Measurements from ENCODE around the gene C16orf82. TPM values are rescaled to one million over a fixed set of nuclear protein-coding genes. Genes with fewer than 3 reads are reported as not detected.
A peak's percentile ranks its signal among the peaks of the same experiment; 100 is the strongest.

Gene C16orf82
- total RNA-seq, 1 donor from 2014 or later, result not detected

DNA sequence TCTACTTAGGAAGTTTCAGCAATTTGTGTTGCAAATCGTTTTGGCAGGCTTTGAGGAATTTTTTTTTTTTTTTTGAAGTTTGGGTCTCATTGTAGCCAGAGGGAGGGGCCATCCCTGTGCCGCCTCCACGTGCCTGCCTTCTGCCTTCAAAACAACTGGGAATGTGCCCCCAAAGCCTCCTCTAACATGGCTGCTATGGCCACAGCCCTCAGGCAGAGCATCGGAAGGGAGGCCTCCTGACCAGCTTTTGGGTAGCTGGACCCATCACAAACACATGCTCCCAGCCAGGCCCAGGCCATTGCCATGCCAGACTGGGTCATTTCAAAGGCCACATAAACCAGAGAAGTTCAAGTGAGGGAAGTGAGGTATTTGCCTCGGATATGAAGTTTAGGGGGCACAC lies 21.5 kb downstream of the C16orf82 start:
- no peak for DNase-seq (ENCODE audit: low spot score)

DNA sequence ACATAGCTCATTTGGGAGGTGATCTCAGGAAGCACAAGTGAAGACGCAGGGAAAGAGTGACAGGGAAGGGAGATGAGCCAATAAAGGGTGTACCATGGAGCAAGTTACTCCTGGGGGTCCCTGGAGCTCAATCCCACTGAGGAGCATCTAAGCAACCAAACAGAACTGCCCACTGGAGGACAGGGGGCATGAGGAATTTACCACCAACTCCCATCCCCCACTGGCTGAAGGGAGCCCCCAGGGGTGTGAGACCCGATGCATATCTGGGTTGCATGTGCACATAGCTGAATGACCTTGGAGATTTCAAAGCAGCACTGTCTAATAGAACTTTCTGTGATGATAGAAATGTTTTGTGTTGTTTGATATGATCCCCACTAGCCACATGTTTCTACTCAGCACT lies 29.6 kb downstream of the C16orf82 start:
- no peak for DNase-seq (ENCODE audit: low spot score)

DNA sequence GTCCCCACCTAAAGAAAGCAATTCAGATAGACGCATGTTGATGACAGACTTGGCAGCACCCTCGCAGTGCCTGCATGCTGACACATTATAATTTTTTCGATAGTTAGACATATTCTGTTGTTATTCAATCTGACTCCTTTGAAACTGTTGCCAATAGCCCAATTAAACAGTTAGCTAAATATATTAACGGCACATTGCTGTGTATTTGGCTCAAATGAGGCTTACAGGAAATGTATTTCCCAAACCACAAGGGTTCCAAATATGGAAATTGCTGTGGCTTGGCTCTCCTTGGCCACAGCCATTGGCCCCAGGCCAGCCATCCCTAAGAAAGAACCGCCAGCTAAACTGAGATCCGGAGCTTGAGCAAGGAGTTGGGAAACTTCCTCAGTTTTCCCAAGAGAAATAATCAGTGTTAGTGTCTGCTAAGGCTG lies 31.1 kb downstream of the C16orf82 start:
- no peak for DNase-seq (ENCODE audit: low spot score)

DNA sequence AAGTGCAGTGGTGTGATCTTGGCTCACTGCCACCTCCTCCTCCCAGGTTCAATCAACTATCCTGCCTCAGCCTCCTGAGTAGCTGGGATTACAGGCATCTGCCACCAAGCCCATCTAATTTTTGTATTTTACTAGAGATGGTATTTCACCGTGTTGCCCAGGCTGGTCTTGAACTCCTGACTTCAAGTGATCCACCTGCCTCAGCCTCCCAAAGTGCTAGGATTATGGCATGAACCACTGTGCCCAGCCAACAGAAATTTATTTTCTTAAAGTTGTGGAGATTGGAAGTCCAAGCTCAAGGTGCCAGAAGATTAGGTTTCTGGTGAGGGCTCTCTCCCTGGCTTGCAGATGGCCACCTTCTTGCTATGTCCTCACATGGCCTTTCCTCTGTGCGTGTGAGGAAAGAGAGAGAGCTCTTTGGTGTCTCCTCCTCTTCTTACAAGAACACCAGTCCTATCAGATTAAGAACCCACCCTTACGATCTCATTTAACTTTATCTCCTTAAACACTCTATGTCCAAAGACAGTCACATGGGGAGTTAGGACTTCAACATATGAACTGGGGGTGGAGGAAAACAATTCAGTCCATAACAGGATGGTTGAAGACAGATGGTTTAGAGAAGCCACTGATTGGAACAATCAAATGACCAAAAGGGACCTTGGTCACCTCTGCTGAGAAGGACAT lies 31.8 kb downstream of the C16orf82 start:
- DNase-seq (ENCODE audit: low spot score), result no peak

DNA sequence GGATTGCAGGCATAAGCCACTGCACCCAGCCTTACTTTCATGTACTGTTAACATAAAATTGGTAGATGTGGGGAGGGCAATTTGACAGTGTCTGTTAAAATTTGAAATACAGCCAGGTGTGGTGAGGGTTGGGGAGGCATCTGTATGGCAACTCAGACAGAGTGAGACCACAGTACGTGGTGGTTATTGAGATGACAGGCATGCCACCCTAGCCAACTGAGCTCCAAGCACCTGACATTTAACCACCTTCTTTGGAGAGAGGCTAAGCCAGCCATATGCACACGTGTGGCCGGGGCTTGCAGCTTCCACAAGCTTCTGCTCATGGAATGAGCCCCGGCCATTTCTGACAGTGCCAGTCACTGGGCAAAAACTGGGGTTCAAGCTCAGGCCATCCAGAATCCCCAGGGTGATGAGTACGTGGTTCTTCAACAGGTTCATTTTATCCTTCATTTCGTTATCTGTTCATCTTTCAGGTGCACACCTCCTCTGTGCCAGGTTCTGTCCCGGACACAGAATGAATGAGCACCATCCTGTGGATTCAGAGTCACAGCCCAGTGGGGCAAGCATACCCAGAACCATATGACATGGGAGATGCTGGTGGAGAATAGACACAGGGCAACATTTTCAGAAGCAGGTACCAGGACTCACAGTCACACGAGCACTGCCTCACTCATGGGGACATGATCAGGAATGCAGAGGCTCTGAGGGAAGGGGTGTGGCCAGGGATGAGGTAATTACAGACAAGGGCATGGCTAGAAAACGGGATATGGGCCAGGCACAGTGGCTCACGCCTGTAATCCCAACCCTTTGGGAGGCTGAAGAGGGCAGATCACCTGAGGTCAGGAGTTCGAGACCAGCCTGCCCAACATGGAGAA lies 36.2 kb downstream of the C16orf82 start:
- no peak for DNase-seq (ENCODE audit: low spot score)

DNA sequence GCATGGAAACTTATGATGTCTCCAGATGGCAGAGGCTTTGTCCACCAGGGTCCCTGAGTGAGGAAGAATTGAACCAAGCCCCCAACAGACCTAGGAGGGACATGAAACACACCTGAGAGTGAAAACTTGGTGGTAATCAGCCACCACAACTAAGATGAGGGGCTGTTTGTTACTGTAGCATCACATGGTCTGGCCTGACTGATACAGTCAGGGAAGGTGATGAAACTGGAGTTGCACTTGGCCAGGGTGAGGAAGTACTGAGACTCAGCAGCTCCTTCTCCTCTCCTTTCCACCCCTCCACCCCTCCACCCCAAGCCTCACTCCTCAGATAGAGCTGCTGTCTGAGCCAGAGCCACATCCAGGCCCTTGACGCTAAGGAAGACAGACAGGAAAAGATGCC lies 37.2 kb downstream of the C16orf82 start:
- no peak for DNase-seq (ENCODE audit: low spot score)

DNA sequence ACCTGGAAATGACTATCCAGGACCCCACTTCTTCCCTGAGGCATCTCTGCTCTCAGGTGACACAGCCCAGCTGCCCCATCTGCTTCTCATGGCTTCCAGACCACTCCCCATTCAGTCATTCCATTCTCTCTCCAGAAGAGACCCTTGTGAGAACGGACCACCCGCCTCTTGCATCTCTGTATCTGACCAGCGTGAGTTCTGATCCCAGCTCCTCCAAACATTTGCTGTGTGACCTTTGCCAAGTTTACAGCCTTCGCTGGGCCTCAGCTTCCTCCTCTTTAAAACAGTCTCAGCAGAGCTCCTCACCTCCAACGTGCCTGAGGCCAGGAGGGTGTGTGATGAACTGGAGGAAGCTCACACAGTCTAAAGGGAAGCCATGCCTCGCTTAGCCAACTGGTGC lies 39.6 kb downstream of the C16orf82 start:
- no peak for DNase-seq (ENCODE audit: low spot score)

DNA sequence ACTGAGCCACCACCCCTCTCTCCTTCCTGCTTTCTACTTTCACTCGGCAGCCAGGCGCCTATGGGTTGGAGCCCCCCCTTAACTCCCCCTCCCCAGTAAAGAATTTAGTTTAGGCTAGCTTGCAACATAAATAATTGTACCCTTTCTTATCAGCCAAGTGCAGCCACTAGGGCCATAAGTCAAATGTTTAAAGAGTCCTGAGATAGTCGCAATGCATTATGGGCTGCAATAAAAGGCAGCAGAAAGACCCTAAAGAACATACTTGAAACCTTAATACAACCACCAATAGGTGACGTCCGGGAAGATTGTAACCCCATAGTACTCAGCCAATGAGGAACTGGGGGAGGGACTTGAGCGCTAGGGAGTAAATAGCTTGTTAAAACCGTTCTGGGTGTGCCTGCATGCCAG lies 40.5 kb downstream of the C16orf82 start:
- no peak for DNase-seq (ENCODE audit: low spot score)

DNA sequence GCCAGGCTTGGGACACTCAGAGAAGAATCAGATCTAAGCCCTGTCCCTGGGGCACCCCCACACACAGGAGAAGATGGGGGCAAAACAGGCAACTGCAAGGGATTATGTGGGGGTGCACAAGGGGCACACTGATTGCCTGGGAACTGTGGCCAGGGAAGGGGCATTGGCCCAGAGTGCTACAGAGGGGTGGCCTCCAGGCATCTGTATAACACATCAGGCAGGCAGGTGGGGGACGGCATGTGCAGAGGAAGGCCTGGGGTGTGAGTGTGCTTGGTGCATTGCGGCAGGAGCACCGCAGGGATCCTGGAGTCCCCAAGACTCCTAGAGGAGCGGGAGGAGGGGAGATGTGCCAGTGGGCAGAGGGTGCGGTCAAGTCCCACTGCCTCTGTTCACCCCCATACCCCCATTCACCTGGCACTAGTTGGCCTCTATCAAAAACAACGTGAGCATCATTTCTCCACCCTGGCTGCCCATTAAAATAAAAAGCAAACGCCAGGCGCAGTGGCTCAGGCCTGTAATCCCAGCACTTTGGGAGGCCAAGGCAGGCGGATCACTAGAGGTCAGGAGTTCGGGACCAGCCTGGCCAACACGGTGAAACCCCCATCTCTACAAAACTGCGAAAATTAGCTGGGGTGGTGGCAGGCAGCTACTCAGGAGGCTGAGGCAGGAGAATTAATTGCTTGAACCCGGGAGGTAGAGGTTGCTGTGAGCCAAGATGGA lies 41.5 kb downstream of the C16orf82 start:
- DNase-seq (ENCODE audit: low spot score), result no peak

DNA sequence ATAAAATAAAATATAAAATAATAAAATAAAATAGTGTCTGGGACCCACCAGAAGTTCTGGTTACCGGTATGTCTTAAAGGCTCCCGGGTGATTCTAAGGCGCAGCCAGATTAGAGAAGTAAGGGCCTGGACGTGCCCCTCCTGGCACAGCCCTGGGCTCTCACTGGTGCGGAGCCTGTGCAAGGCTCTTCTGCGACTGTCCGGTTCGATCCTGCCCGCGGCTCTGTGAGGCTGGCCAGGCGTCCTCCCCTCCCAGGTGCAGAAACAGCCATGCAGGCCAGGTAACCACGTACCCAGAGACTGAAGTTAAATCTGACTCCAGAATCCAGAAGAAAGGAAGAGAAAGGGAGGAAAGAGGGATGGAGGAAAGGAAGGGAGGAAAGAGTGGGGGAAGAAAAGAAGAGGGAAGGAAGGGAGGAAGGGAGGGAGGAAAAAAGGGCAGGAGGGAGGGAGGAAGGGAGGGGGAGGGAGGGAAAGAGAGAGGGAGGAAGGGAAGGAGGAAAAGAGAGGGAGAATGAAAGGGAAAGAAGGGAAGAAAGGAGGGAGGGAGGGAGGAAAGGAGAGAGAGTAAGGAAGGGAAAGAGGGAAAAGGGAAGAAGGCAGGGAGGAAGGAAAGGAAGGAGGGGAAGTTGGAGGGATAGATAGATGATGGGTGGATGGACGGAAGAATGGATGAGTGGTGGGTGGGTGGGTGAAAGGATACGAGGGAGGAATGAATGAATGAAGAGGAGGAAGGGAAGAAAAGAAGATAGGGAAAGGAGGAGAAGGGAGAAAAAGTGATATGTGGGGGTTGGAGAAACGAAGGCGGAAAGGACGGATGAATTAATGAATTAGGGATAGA lies 42.3 kb downstream of the C16orf82 start:
- no peak for DNase-seq (ENCODE audit: low spot score)

DNA sequence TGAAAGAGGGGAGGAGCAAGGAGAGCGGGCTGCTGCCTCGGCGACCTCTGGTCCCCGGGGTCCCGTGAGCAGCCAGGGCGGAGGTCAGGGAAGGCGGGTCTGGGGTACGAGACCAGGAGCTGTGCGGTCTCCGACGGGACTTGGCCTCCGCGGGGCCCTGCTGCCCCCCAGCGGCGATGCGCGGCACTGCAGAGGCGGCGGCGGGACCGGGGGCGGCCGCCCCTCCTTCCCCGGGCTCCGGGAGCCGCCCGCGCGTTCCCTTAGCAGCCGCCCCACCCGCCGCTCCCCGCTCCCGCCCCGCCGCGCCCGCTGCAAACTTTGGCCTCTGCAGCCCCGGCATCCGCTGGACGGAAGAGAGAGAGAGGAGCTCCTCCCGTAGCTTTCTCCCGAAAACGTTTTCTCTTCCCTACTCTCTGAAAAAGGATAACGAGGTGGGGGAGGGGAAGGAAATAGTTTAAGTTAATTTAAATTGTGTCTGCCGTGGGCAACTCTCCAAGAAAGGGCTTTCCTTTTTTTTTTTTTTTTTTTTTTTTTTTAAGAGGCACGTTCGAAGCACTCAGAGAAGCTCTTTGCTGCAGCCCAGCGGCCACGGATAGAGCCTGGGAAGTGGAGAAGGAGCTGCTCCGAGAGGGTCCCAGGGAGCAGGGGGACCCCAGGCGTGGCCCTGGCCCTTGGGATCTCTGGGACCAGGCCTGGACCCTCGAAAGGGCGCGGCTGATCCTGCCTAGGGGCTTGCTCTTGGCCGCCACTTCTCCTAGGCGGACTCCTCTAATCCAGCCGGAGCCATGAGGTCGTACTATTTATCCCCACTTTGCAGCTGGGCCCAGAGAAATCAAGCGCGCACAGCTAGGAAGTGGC lies 43.2 kb downstream of the C16orf82 start:
- peak; percentile 77 for DNase-seq (ENCODE audit: low spot score)

DNA sequence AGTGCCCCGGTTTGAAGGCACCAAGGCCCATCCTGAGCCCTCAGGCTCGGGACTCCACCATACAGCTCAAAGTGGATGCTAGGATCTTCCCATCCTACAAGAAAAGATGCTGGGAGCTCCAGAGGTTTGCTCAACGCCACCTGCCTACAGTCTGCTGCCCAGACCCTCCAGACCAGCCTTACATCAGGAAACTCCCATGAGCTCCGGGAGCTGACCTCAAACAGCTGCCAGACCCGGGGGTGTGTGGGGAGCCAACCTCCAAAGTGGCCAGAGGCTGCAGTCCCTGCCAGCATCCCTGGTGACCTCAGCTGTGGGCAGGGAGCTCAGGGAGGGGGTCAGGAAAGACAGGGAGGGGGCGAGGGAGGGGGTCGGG lies 43.8 kb downstream of the C16orf82 start:
- no peak for DNase-seq (ENCODE audit: low spot score)

DNA sequence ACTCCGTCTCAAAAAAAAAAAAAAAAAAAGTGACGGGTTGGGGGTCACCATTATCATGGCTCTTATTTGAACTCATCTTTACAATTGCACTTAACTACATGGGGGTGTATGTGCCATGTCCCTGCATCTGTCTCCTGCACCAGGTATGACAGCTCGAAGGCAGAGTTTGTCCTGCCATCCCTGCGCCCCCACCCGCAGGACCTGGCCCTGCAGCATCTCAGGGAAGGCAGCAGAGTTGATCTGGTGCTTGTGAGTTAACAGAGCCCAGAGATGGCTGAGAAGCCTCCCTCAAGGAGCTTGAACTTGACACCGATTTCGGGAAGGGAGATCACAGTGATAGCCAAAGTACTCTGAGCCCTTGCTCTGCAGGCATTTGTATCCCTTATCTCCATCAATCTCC lies 44.8 kb downstream of the C16orf82 start:
- DNase-seq (ENCODE audit: low spot score), result no peak

DNA sequence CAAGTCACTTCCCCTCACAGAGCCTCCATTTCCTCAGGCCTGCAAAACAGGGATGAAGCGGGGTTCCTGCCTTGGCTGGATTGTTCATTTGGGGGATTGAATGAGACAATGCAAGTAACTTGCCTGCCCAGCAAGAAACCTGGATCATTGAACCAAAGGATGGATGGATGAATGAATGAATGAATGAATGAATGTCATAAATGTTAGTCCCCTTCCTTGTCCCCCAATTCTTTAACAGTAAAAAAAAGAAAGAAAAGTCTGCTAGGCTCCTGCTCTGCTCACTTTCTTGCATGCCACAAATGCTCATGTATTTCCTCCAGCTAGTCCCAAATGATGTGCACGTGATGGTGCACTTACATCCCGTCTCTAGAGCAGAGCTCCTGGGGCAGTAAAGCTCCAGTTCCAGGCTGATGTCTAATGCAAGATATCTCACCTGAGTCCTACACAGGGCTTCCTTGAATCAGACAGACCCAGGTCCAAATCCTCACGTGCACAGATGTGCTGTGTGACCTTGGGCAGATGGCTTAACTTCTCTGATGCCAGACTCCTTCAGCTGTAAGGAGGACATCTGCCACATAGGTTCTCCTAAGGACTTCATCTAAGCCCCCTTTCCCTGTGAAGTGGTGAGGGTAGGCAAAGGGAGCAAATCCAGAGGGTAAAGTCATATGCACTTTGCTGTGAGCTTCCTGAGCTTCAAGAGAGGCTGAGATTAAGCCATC lies 45.5 kb downstream of the C16orf82 start:
- no peak for DNase-seq (ENCODE audit: low spot score)

DNA sequence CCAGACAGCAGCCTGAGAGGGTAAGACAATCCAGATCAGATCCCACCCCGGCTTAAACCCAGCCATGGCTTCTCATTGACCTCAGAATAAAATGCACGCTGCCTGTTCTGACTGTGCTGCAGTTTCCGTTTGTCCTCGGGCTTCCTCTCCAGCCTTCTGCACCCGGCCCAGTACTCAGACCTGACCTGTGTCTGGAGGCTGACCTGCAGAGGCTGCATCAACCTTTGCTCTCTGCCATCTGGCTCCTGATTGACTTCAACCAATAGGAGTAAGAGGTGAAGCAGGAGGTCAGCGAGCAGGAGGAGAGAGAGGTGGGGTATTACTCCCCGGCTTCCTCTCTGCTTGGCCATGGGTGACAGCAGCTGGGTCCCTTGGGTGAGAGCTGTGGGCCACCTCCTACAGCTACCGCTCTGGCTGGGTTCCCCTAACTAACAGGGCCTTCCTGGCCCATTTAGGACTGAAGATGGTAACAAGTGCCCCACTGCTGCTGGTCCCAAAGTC lies 46.7 kb downstream of the C16orf82 start:
- no peak for DNase-seq (ENCODE audit: low spot score)

DNA sequence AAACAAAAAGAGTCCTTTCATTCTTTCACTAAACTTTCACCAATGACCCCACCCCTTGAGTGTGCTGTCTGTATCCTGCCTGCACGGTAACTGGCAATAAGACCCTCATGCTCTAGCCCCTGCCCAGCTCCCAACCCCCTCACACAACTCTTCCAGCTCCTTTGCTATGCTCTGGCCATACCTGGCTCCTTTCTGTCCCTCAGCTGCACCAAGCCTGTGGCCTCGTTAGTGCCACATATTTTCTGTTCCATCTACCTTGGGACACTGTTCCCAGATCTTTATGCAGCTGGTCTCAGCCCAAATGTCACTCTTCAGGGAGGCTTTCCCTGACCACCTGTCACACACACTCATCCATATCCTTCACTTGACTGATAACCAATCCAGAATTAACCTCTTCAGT lies 47.3 kb downstream of the C16orf82 start:
- DNase-seq (ENCODE audit: low spot score), result no peak

DNA sequence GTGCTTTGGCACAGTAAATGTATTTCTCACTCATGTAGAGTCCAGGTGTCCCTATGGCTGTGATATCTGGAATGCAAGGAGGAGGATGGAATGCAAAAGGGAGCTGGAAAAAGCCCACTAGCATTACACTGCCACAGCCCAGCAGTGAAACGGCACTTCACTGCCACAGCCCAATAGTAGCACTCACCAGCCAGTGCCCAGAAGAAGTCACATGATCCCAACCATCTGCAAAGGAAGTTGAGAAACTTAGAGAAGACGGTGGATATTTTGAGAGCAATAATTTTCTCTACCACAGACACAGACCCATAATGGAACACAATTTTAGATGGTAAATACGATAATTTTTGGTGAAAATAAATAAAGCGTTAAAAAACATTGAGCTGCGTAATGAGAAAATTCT lies 51.8 kb downstream of the C16orf82 start:
- no peak for DNase-seq (ENCODE audit: low spot score)
